Activated CD8-positive, alpha-beta memory T cell treated with anti-CD3 and anti-CD28 coated beads, Interleukin-2, amount 10 ng/mL, durations not matched to agents 7 days and 5 days (primary cell): ENCODE data around the gene FAM120A. TPM values are rescaled to one million over a fixed set of nuclear protein-coding genes. Genes with fewer than 3 reads are reported as not detected.
A peak's percentile ranks its signal among the peaks of the same experiment; 100 is the strongest.

ENCODE experiments used
- ATAC-seq: fragments of 150-1000 bp; cut with Tn5 transposase; one replicate; pipeline ENCODE4 v1.10.0; 2021; ENCODE audit warnings: moderate library complexity
- CTCF ChIA-PET: fragments of 350-600 bp; sonication (Branson Sonifier 250); formaldehyde crosslinking; loops from one replicate; lab custom pipeline; 2021; ENCODE audit warnings: antibody characterized with exemption; lab: Charles Lee
- DNase-seq: peaks from one replicate; pipeline ENCODE4 v3.0.0-alpha.2; 2020
- H3K27ac Mint-ChIP-seq: one replicate; pipeline ENCODE4 v1.8.0; 2021; ENCODE audit warnings: mild to moderate bottlenecking, mixed read lengths
- H3K27me3 Mint-ChIP-seq: one replicate; pipeline ENCODE4 v1.8.0; 2021; ENCODE audit warnings: mixed read lengths
- H3K36me3 Mint-ChIP-seq: one replicate; pipeline ENCODE4 v1.8.0; 2021; ENCODE audit warnings: mild to moderate bottlenecking, mixed read lengths
- H3K4me1 Mint-ChIP-seq: one replicate; pipeline ENCODE4 v1.8.0; 2021; ENCODE audit warnings: mixed read lengths
- H3K4me3 Mint-ChIP-seq: one replicate; pipeline ENCODE4 v1.8.0; 2021; ENCODE audit warnings: mild to moderate bottlenecking, moderate library complexity, mixed read lengths
- H3K9me3 Mint-ChIP-seq: one replicate; pipeline ENCODE4 v1.8.0; 2022; ENCODE audit warnings: low read depth, mixed read lengths
- total RNA-seq, 2 experiments: library from RNA; stranded (reverse); gene quantifications; one replicate each; pipeline ENCODE4 v1.2.3, GENCODE V29; 2021

FAM120A gene
- total RNA-seq, 2 experiments from 2014 or later = 143 to 155 TPM

GRCh38 chr9:93576258-93577077 is 125.0 kb downstream of the FAM120A start, which contains the start of gene PHF2:
TSS of gene PHF2 (plus strand) at chr9:93576584. CDS start at chr9:93576774, 190 bp downstream.
- Mint-ChIP-seq H3K4me1 (peaks cover 21% of the 10 kb centered on the region), H3K9me3 (no peaks in the 10 kb centered on the region), H3K36me3 (no peaks in the 10 kb centered on the region), H3K27me3 (no peaks in the 10 kb centered on the region), H3K4me3 (peak within 1 kb of the TSS; percentile 79), H3K27ac (peak within 1 kb of the TSS; percentile 88)
- ATAC-seq (peak; percentile 59), DNase-seq (peak; percentile 44)
- CTCF ChIA-PET = interaction anchor here (1.0 to 1.6 kb wide), 2 partner anchors 10 kb away, joined by 8 to 16 read pairs; no protein-coding TSS in a partner anchor

GRCh38 chr9:93577078-93577974 is 125.8 kb downstream of the FAM120A start:
- Mint-ChIP-seq H3K27ac (peak overlapping the region; percentile 72), H3K36me3 (no peaks in the 10 kb centered on the region), H3K4me3 (peak overlapping the region; percentile 76), H3K4me1 (peaks cover 21% of the 10 kb centered on the region), H3K9me3 (no peaks in the 10 kb centered on the region), H3K27me3 (no peaks in the 10 kb centered on the region)
- CTCF ChIA-PET = interaction anchor here (1.0 kb wide), 1 partner anchor 11 kb away, joined by 8 read pairs; no protein-coding TSS in a partner anchor
- ATAC-seq = peak; percentile 20
- DNase-seq = peak; percentile 47

- H3K36me3 Mint-ChIP-seq = peaks cover 4% of the 10 kb centered on the region
- DNase-seq (peak; percentile 38), ATAC-seq (no peak)
- no peaks in the 10 kb centered on the region for H3K27me3 Mint-ChIP-seq
- CTCF ChIA-PET = interaction anchor here (0.7 kb wide), 1 partner anchor 12 kb away, joined by 3 read pairs; no protein-coding TSS in a partner anchor
- H3K9me3 Mint-ChIP-seq = peaks cover 2% of the 10 kb centered on the region
- H3K4me1 Mint-ChIP-seq = peaks cover 21% of the 10 kb centered on the region
- H3K4me3 Mint-ChIP-seq = peak overlapping the region; percentile 76
- H3K27ac Mint-ChIP-seq = peak overlapping the region; percentile 72
Observed at GRCh38 chr9:93577975-93578682, 126.6 kb downstream of the FAM120A start.

- Mint-ChIP-seq H3K9me3 (peaks cover 2% of the 10 kb centered on the region), H3K4me1 (peaks cover 21% of the 10 kb centered on the region), H3K27me3 (no peaks in the 10 kb centered on the region), H3K4me3 (no peak overlapping the region), H3K27ac (peak overlapping the region; percentile 24), H3K36me3 (peaks cover 6% of the 10 kb centered on the region)
- DNase-seq (peak; percentile 37), ATAC-seq (no peak)
- CTCF ChIA-PET = interaction anchor here (0.7 kb wide), 1 partner anchor 12 kb away, joined by 3 read pairs; no protein-coding TSS in a partner anchor
Observed at GRCh38 chr9:93578844-93579243, 127.4 kb downstream of the FAM120A start.

- Mint-ChIP-seq H3K4me1 (peaks cover 19% of the 10 kb centered on the region), H3K27ac (no peak overlapping the region), H3K27me3 (no peaks in the 10 kb centered on the region), H3K9me3 (peaks cover 8% of the 10 kb centered on the region), H3K4me3 (no peak overlapping the region), H3K36me3 (peaks cover 16% of the 10 kb centered on the region)
- ATAC-seq (no peak), DNase-seq (peak; percentile 37)
- CTCF ChIA-PET = interaction anchor here (0.8 to 1.7 kb wide), 2 partner anchors 14 to 19 kb away, joined by 3 to 6 read pairs; no protein-coding TSS in a partner anchor
Observed at GRCh38 chr9:93579711-93580516, 128.4 kb downstream of the FAM120A start.

GRCh38 chr9:93580654-93581380 is 129.3 kb downstream of the FAM120A start:
- H3K4me1 Mint-ChIP-seq = peaks cover 13% of the 10 kb centered on the region
- no peaks in the 10 kb centered on the region for H3K27me3 Mint-ChIP-seq
- peaks cover 21% of the 10 kb centered on the region for H3K36me3 Mint-ChIP-seq
- H3K9me3 Mint-ChIP-seq = peaks cover 14% of the 10 kb centered on the region
- CTCF ChIA-PET = interaction anchor here (0.7 to 1.7 kb wide), 3 partner anchors 14 to 20 kb away, joined by 3 to 6 read pairs (median 3); no protein-coding TSS in a partner anchor
- H3K27ac Mint-ChIP-seq = no peak overlapping the region
- no peak overlapping the region for H3K4me3 Mint-ChIP-seq
- DNase-seq (peak; percentile 33), ATAC-seq (no peak)

- peak; percentile 34 for DNase-seq
- peaks cover 14% of the 10 kb centered on the region for H3K9me3 Mint-ChIP-seq
- no peak overlapping the region for H3K4me3 Mint-ChIP-seq
- peaks cover 13% of the 10 kb centered on the region for H3K4me1 Mint-ChIP-seq
- no peak for ATAC-seq
- no peak overlapping the region for H3K27ac Mint-ChIP-seq
- no peaks in the 10 kb centered on the region for H3K27me3 Mint-ChIP-seq
- H3K36me3 Mint-ChIP-seq = peaks cover 21% of the 10 kb centered on the region
- CTCF ChIA-PET = interaction anchor here (1.0 to 1.3 kb wide), 2 partner anchors 15 to 421 kb away, joined by 3 to 5 read pairs; no protein-coding TSS in a partner anchor
Observed at GRCh38 chr9:93582115-93582514, 130.6 kb downstream of the FAM120A start.

GRCh38 chr9:93582550-93582949 is 131.1 kb downstream of the FAM120A start:
- DNase-seq (no peak), ATAC-seq (no peak)
- H3K4me3 Mint-ChIP-seq = no peak overlapping the region
- H3K27ac Mint-ChIP-seq = no peak overlapping the region
- H3K27me3 Mint-ChIP-seq = no peaks in the 10 kb centered on the region
- peaks cover 14% of the 10 kb centered on the region for H3K9me3 Mint-ChIP-seq
- peaks cover 11% of the 10 kb centered on the region for H3K4me1 Mint-ChIP-seq
- CTCF ChIA-PET = interaction anchor here (1.0 to 1.3 kb wide), 2 partner anchors 16 to 422 kb away, joined by 3 to 5 read pairs; no protein-coding TSS in a partner anchor
- H3K36me3 Mint-ChIP-seq = peaks cover 21% of the 10 kb centered on the region

- Mint-ChIP-seq H3K36me3 (peaks cover 21% of the 10 kb centered on the region), H3K27me3 (no peaks in the 10 kb centered on the region), H3K27ac (no peak overlapping the region), H3K4me1 (peaks cover 8% of the 10 kb centered on the region), H3K9me3 (peaks cover 14% of the 10 kb centered on the region), H3K4me3 (no peak overlapping the region)
- DNase-seq (peak; percentile 23), ATAC-seq (no peak)
- CTCF ChIA-PET = no interaction called here
Observed at GRCh38 chr9:93585259-93585658, 133.8 kb downstream of the FAM120A start.

GRCh38 chr9:93585695-93586094 is 134.2 kb downstream of the FAM120A start:
- H3K27me3 Mint-ChIP-seq = no peaks in the 10 kb centered on the region
- H3K4me1 Mint-ChIP-seq = peaks cover 8% of the 10 kb centered on the region
- no peak for ATAC-seq
- peaks cover 14% of the 10 kb centered on the region for H3K9me3 Mint-ChIP-seq
- no peak overlapping the region for H3K4me3 Mint-ChIP-seq
- H3K36me3 Mint-ChIP-seq = peaks cover 21% of the 10 kb centered on the region
- no peak overlapping the region for H3K27ac Mint-ChIP-seq
- CTCF ChIA-PET = no interaction called here
- no peak for DNase-seq

GRCh38 chr9:93586290-93587057 is 135.0 kb downstream of the FAM120A start:
- Mint-ChIP-seq H3K36me3 (peaks cover 21% of the 10 kb centered on the region), H3K9me3 (peaks cover 14% of the 10 kb centered on the region), H3K4me3 (no peak overlapping the region), H3K27ac (no peak overlapping the region), H3K27me3 (no peaks in the 10 kb centered on the region), H3K4me1 (peaks cover 8% of the 10 kb centered on the region)
- ATAC-seq (no peak), DNase-seq (peak; percentile 31)
- CTCF ChIA-PET = no interaction called here
